Measurements from ENCODE around the gene NOTCH4.

DNA sequence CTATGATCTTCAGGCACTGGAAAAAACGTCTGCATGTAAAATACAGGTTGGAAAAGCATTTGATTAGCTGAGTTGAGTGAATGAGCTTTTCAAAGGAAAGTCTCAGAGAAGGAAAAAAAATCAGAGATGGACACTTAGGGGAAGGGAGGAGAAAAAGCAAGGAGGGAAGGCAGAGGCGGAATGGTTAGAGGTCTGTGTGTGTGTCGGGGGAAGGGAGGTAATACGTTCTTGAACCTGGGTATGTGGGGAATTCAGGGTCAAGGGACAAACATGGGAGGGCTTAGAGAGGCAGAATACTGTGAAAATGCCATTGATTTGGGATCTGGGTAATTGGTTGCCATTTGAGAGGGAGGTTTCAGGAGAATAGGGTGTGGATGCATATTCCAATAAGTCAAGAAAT lies 77.2 kb downstream of the NOTCH4 start:
- TF ChIP-seq CTCF (IDR thresholded peaks at IDR 0.05; ENCODE audit: low read depth, low read length) = no peak
- no peak for TF ChIP-seq EZH2phosphoT487 (IDR thresholded peaks at IDR 0.05; ENCODE audit: low read depth)
